ENCODE measurements around the gene IMMP2L. TPM values are rescaled to one million over a fixed set of nuclear protein-coding genes. Genes with fewer than 3 reads are reported as not detected.

IMMP2L gene
- total RNA-seq, 2 experiments from 2014 or later, result 5.2 to 6.5 TPM

- Mint-ChIP-seq H3K27ac (no peak overlapping the region), H3K4me1 (peaks cover 2% of the 10 kb centered on the region), H3K27me3 (no peaks in the 10 kb centered on the region), H3K36me3 (ENCODE audit: low read depth) (no peaks in the 10 kb centered on the region), H3K4me3 (no peak overlapping the region), H3K9me3 (peaks cover 2% of the 10 kb centered on the region)
- ChIA-PET CTCF (no interaction called here), POLR2A (no interaction called here)
- no peak for DNase-seq
Measured at GRCh38 chr7:110780712-110781111, 781.6 kb downstream of the IMMP2L start.

GRCh38 chr7:110779339-110779738 is 783.0 kb downstream of the IMMP2L start:
- DNase-seq, result no peak
- no peak overlapping the region for H3K27ac Mint-ChIP-seq
- no peaks in the 10 kb centered on the region for H3K36me3 Mint-ChIP-seq (ENCODE audit: low read depth)
- peaks cover 2% of the 10 kb centered on the region for H3K9me3 Mint-ChIP-seq
- H3K4me3 Mint-ChIP-seq, result no peak overlapping the region
- POLR2A ChIA-PET, result no interaction called here
- H3K4me1 Mint-ChIP-seq, result peaks cover 2% of the 10 kb centered on the region
- CTCF ChIA-PET, result no interaction called here
- H3K27me3 Mint-ChIP-seq, result no peaks in the 10 kb centered on the region

GRCh38 chr7:110775046-110775445 is 787.2 kb downstream of the IMMP2L start:
- no peak for DNase-seq
- Mint-ChIP-seq H3K9me3 (peaks cover 7% of the 10 kb centered on the region), H3K27me3 (no peaks in the 10 kb centered on the region), H3K36me3 (ENCODE audit: low read depth) (peaks cover 2% of the 10 kb centered on the region), H3K4me1 (peaks cover 9% of the 10 kb centered on the region), H3K4me3 (no peak overlapping the region), H3K27ac (no peak overlapping the region)
- ChIA-PET CTCF (no interaction called here), POLR2A (no interaction called here)

GRCh38 chr7:110774071-110774470 is 788.2 kb downstream of the IMMP2L start:
- Mint-ChIP-seq H3K4me3 (no peak overlapping the region), H3K27ac (no peak overlapping the region), H3K4me1 (peaks cover 9% of the 10 kb centered on the region), H3K27me3 (no peaks in the 10 kb centered on the region), H3K36me3 (ENCODE audit: low read depth) (peaks cover 2% of the 10 kb centered on the region), H3K9me3 (peaks cover 7% of the 10 kb centered on the region)
- POLR2A ChIA-PET, result interaction anchor here (0.7 kb wide), 1 partner anchor 69 kb away, joined by 3 read pairs; no protein-coding TSS in a partner anchor
- no peak for DNase-seq
- CTCF ChIA-PET, result interaction anchor here (0.6 kb wide), 1 partner anchor 731 kb away, joined by 3 read pairs; no protein-coding TSS in a partner anchor

- DNase-seq, result no peak
- POLR2A ChIA-PET, result no interaction called here
- peaks cover 2% of the 10 kb centered on the region for H3K36me3 Mint-ChIP-seq (ENCODE audit: low read depth)
- H3K27ac Mint-ChIP-seq, result no peak overlapping the region
- H3K9me3 Mint-ChIP-seq, result peaks cover 7% of the 10 kb centered on the region
- H3K4me3 Mint-ChIP-seq, result no peak overlapping the region
- CTCF ChIA-PET, result interaction anchor here (1.2 kb wide), 1 partner anchor 10 kb away, joined by 3 read pairs; no protein-coding TSS in a partner anchor
- H3K27me3 Mint-ChIP-seq, result peaks cover 2% of the 10 kb centered on the region
- H3K4me1 Mint-ChIP-seq, result peaks cover 9% of the 10 kb centered on the region
Measured at GRCh38 chr7:110772615-110773014, 789.7 kb downstream of the IMMP2L start.

- POLR2A ChIA-PET, result no interaction called here
- peaks cover 2% of the 10 kb centered on the region for H3K36me3 Mint-ChIP-seq (ENCODE audit: low read depth)
- H3K9me3 Mint-ChIP-seq, result peaks cover 6% of the 10 kb centered on the region
- CTCF ChIA-PET, result interaction anchor here (0.6 to 1.2 kb wide), 2 partner anchors 9 to 245 kb away, joined by 3 read pairs; no protein-coding TSS in a partner anchor
- H3K4me3 Mint-ChIP-seq, result no peak overlapping the region
- H3K4me1 Mint-ChIP-seq, result peaks cover 9% of the 10 kb centered on the region
- no peak overlapping the region for H3K27ac Mint-ChIP-seq
- peaks cover 2% of the 10 kb centered on the region for H3K27me3 Mint-ChIP-seq
- no peak for DNase-seq
Measured at GRCh38 chr7:110771717-110772116, 790.6 kb downstream of the IMMP2L start.

GRCh38 chr7:110767550-110768110 is 794.7 kb downstream of the IMMP2L start:
- DNase-seq, result no peak
- peaks cover 2% of the 10 kb centered on the region for H3K36me3 Mint-ChIP-seq (ENCODE audit: low read depth)
- H3K27ac Mint-ChIP-seq, result no peak overlapping the region
- ChIA-PET CTCF (no interaction called here), POLR2A (no interaction called here)
- H3K27me3 Mint-ChIP-seq, result peaks cover 2% of the 10 kb centered on the region
- H3K4me1 Mint-ChIP-seq, result peaks cover 9% of the 10 kb centered on the region
- peaks cover 2% of the 10 kb centered on the region for H3K9me3 Mint-ChIP-seq
- H3K4me3 Mint-ChIP-seq, result no peak overlapping the region

GRCh38 chr7:110766864-110767263 is 795.4 kb downstream of the IMMP2L start:
- Mint-ChIP-seq H3K27me3 (peaks cover 2% of the 10 kb centered on the region), H3K27ac (no peak overlapping the region), H3K4me3 (no peak overlapping the region), H3K9me3 (peaks cover under 1% of the 10 kb centered on the region), H3K36me3 (ENCODE audit: low read depth) (peaks cover under 1% of the 10 kb centered on the region), H3K4me1 (peaks cover 8% of the 10 kb centered on the region)
- DNase-seq, result no peak
- ChIA-PET CTCF (no interaction called here), POLR2A (no interaction called here)

- H3K4me1 Mint-ChIP-seq, result no peaks in the 10 kb centered on the region
- H3K27me3 Mint-ChIP-seq, result peaks cover 2% of the 10 kb centered on the region
- H3K9me3 Mint-ChIP-seq, result no peaks in the 10 kb centered on the region
- H3K36me3 Mint-ChIP-seq (ENCODE audit: low read depth), result no peaks in the 10 kb centered on the region
- H3K4me3 Mint-ChIP-seq, result no peak overlapping the region
- ChIA-PET CTCF (no interaction called here), POLR2A (no interaction called here)
- no peak overlapping the region for H3K27ac Mint-ChIP-seq
- DNase-seq, result no peak
Measured at GRCh38 chr7:110764852-110765251, 797.4 kb downstream of the IMMP2L start.

- ChIA-PET CTCF (interaction anchor here (0.8 to 1.5 kb wide), 2 partner anchors 9 to 336 kb away, joined by 3 read pairs; no protein-coding TSS in a partner anchor), POLR2A (no interaction called here)
- no peaks in the 10 kb centered on the region for H3K36me3 Mint-ChIP-seq (ENCODE audit: low read depth)
- no peak overlapping the region for H3K27ac Mint-ChIP-seq
- H3K27me3 Mint-ChIP-seq, result no peaks in the 10 kb centered on the region
- H3K9me3 Mint-ChIP-seq, result no peaks in the 10 kb centered on the region
- no peak overlapping the region for H3K4me3 Mint-ChIP-seq
- no peaks in the 10 kb centered on the region for H3K4me1 Mint-ChIP-seq
- DNase-seq, result no peak
Measured at GRCh38 chr7:110762546-110763225, 799.6 kb downstream of the IMMP2L start.

- no peak for DNase-seq
- POLR2A ChIA-PET, result no interaction called here
- Mint-ChIP-seq H3K4me3 (no peak overlapping the region), H3K27ac (no peak overlapping the region), H3K27me3 (no peaks in the 10 kb centered on the region), H3K4me1 (no peaks in the 10 kb centered on the region), H3K36me3 (ENCODE audit: low read depth) (no peaks in the 10 kb centered on the region), H3K9me3 (no peaks in the 10 kb centered on the region)
- CTCF ChIA-PET, result no interaction called here
Measured at GRCh38 chr7:110760341-110760740, 802.0 kb downstream of the IMMP2L start.

- Mint-ChIP-seq H3K27ac (no peak overlapping the region), H3K4me1 (no peaks in the 10 kb centered on the region), H3K27me3 (no peaks in the 10 kb centered on the region), H3K36me3 (ENCODE audit: low read depth) (no peaks in the 10 kb centered on the region), H3K9me3 (no peaks in the 10 kb centered on the region), H3K4me3 (no peak overlapping the region)
- ChIA-PET POLR2A (no interaction called here), CTCF (no interaction called here)
- DNase-seq, result no peak
Measured at GRCh38 chr7:110759069-110759468, 803.2 kb downstream of the IMMP2L start.

- Mint-ChIP-seq H3K9me3 (no peaks in the 10 kb centered on the region), H3K36me3 (ENCODE audit: low read depth) (no peaks in the 10 kb centered on the region), H3K4me3 (no peak overlapping the region), H3K4me1 (no peaks in the 10 kb centered on the region), H3K27ac (no peak overlapping the region), H3K27me3 (no peaks in the 10 kb centered on the region)
- POLR2A ChIA-PET, result no interaction called here
- CTCF ChIA-PET, result interaction anchor here (0.7 kb wide), 1 partner anchor 345 kb away, joined by 3 read pairs; no protein-coding TSS in a partner anchor
- no peak for DNase-seq
Measured at GRCh38 chr7:110754649-110755048, 807.6 kb downstream of the IMMP2L start.

Measured in activated CD4-positive, alpha-beta T cell treated with anti-CD3 and anti-CD28 coated beads, Interleukin-2, amount 10 ng/mL, durations not matched to agents 7 days and 5 days (primary cell).